Measurements from ENCODE around the gene LIMS4.
"Not testable (repeated sequence)": the region's sequence is repeated elsewhere in the genome, so short reads cannot be mapped to it uniquely, and the experiment has no call there.

The LIMS4 gene
- 0 reads per million in 9 experiments for total RNA-seq

GRCh38 chr2:110472171-110473058 lies at the start of gene LIMS4:
LIMS4 (minus strand) TSS chr2:110472816; CDS start chr2:110472778, 38 bp downstream.
- H3K36me3 Mint-ChIP-seq (ENCODE audit: insufficient read depth); H3K27me3 Mint-ChIP-seq; H3K4me1 Mint-ChIP-seq (ENCODE audit: low read depth in 2 of 2); H3K4me3 Mint-ChIP-seq; DNase-seq; H3K27ac Mint-ChIP-seq; ATAC-seq (replicated peaks); H3K9me3 Mint-ChIP-seq: not testable (repeated sequence)

GRCh38 chr2:110499755-110500377 lies 27.2 kb upstream of the LIMS4 start:
- DNase-seq; H3K27ac Mint-ChIP-seq; H3K4me3 Mint-ChIP-seq; H3K9me3 Mint-ChIP-seq; H3K4me1 Mint-ChIP-seq (ENCODE audit: low read depth in 2 of 2); H3K36me3 Mint-ChIP-seq (ENCODE audit: insufficient read depth); H3K27me3 Mint-ChIP-seq: not testable (repeated sequence)
- ATAC-seq (replicated peaks) = peak; percentile 78

- not testable (repeated sequence) for DNase-seq; H3K4me3 Mint-ChIP-seq; H3K9me3 Mint-ChIP-seq; H3K36me3 Mint-ChIP-seq (ENCODE audit: insufficient read depth); H3K27ac Mint-ChIP-seq; H3K4me1 Mint-ChIP-seq (ENCODE audit: low read depth in 2 of 2); ATAC-seq (replicated peaks); H3K27me3 Mint-ChIP-seq
These were observed 23.4 kb upstream of the LIMS4 start for GRCh38 chr2:110496027-110496426.

- DNase-seq; H3K4me1 Mint-ChIP-seq (ENCODE audit: low read depth in 2 of 2); H3K27ac Mint-ChIP-seq; H3K27me3 Mint-ChIP-seq; H3K9me3 Mint-ChIP-seq; ATAC-seq (replicated peaks); H3K36me3 Mint-ChIP-seq (ENCODE audit: insufficient read depth); H3K4me3 Mint-ChIP-seq: not testable (repeated sequence)
These were observed 21.9 kb upstream of the LIMS4 start for GRCh38 chr2:110494488-110494887.

- H3K4me1 Mint-ChIP-seq (ENCODE audit: low read depth in 2 of 2); H3K9me3 Mint-ChIP-seq; H3K4me3 Mint-ChIP-seq; H3K36me3 Mint-ChIP-seq (ENCODE audit: insufficient read depth); DNase-seq; H3K27me3 Mint-ChIP-seq; ATAC-seq (replicated peaks); H3K27ac Mint-ChIP-seq: not testable (repeated sequence)
These were observed 16.4 kb upstream of the LIMS4 start for GRCh38 chr2:110488991-110489390.

- not testable (repeated sequence) for DNase-seq; H3K36me3 Mint-ChIP-seq (ENCODE audit: insufficient read depth); H3K27me3 Mint-ChIP-seq; H3K27ac Mint-ChIP-seq; H3K4me3 Mint-ChIP-seq; H3K9me3 Mint-ChIP-seq; H3K4me1 Mint-ChIP-seq (ENCODE audit: low read depth in 2 of 2); ATAC-seq (replicated peaks)
These were observed 10.1 kb upstream of the LIMS4 start for GRCh38 chr2:110482697-110483096.

GRCh38 chr2:110481200-110481599 lies 8.6 kb upstream of the LIMS4 start:
- H3K4me1 Mint-ChIP-seq (ENCODE audit: low read depth in 2 of 2); H3K4me3 Mint-ChIP-seq; H3K36me3 Mint-ChIP-seq (ENCODE audit: insufficient read depth): not testable (repeated sequence)

GRCh38 chr2:110480084-110480483 lies 7.5 kb upstream of the LIMS4 start:
- ATAC-seq (replicated peaks); H3K27ac Mint-ChIP-seq; H3K9me3 Mint-ChIP-seq; H3K36me3 Mint-ChIP-seq (ENCODE audit: insufficient read depth); H3K27me3 Mint-ChIP-seq; DNase-seq; H3K4me1 Mint-ChIP-seq (ENCODE audit: low read depth in 2 of 2); H3K4me3 Mint-ChIP-seq: not testable (repeated sequence)

More at GRCh38 chr2:110481200-110481599, 8.6 kb upstream of the LIMS4 start:
- DNase-seq; ATAC-seq (replicated peaks); H3K27me3 Mint-ChIP-seq; H3K27ac Mint-ChIP-seq; H3K9me3 Mint-ChIP-seq: not testable (repeated sequence)

GRCh38 chr2:110477370-110477769 lies 4.8 kb upstream of the LIMS4 start:
- H3K36me3 Mint-ChIP-seq (ENCODE audit: insufficient read depth); H3K4me1 Mint-ChIP-seq (ENCODE audit: low read depth in 2 of 2); H3K27ac Mint-ChIP-seq; ATAC-seq (replicated peaks); H3K27me3 Mint-ChIP-seq; H3K4me3 Mint-ChIP-seq; DNase-seq; H3K9me3 Mint-ChIP-seq: not testable (repeated sequence)

- not testable (repeated sequence) for H3K4me3 Mint-ChIP-seq; H3K4me1 Mint-ChIP-seq (ENCODE audit: low read depth in 2 of 2); H3K27ac Mint-ChIP-seq; H3K9me3 Mint-ChIP-seq; ATAC-seq (replicated peaks); H3K27me3 Mint-ChIP-seq; H3K36me3 Mint-ChIP-seq (ENCODE audit: insufficient read depth); DNase-seq
These were observed 4.3 kb upstream of the LIMS4 start for GRCh38 chr2:110476952-110477351.

- ATAC-seq (replicated peaks) = peak; percentile 49
- DNase-seq; H3K27me3 Mint-ChIP-seq; H3K4me3 Mint-ChIP-seq; H3K4me1 Mint-ChIP-seq (ENCODE audit: low read depth in 2 of 2); H3K9me3 Mint-ChIP-seq; H3K27ac Mint-ChIP-seq; H3K36me3 Mint-ChIP-seq (ENCODE audit: insufficient read depth): not testable (repeated sequence)
These were observed 3.2 kb upstream of the LIMS4 start for GRCh38 chr2:110475627-110476359.

GRCh38 chr2:110474898-110475297 lies 2.3 kb upstream of the LIMS4 start:
- H3K36me3 Mint-ChIP-seq (ENCODE audit: insufficient read depth); H3K4me3 Mint-ChIP-seq; H3K9me3 Mint-ChIP-seq; H3K4me1 Mint-ChIP-seq (ENCODE audit: low read depth in 2 of 2); H3K27me3 Mint-ChIP-seq; DNase-seq; H3K27ac Mint-ChIP-seq: not testable (repeated sequence)
- ATAC-seq (replicated peaks) = peak; percentile 94

GRCh38 chr2:110473059-110473358 lies 393 bp upstream of the LIMS4 start:
- H3K4me3 Mint-ChIP-seq; DNase-seq; ATAC-seq (replicated peaks); H3K36me3 Mint-ChIP-seq (ENCODE audit: insufficient read depth); H3K4me1 Mint-ChIP-seq (ENCODE audit: low read depth in 2 of 2); H3K27ac Mint-ChIP-seq; H3K9me3 Mint-ChIP-seq; H3K27me3 Mint-ChIP-seq: not testable (repeated sequence)

- H3K4me3 Mint-ChIP-seq; H3K36me3 Mint-ChIP-seq (ENCODE audit: insufficient read depth); ATAC-seq (replicated peaks); H3K4me1 Mint-ChIP-seq (ENCODE audit: low read depth in 2 of 2); H3K27ac Mint-ChIP-seq; H3K27me3 Mint-ChIP-seq; H3K9me3 Mint-ChIP-seq; DNase-seq: not testable (repeated sequence)
These were observed 3.7 kb downstream of the LIMS4 start for GRCh38 chr2:110468921-110469320.
